Body of pancreas (tissue), 4 donors: ENCODE data around the gene NACC2. TPM values are rescaled to one million over a fixed set of nuclear protein-coding genes. Genes with fewer than 3 reads are reported as not detected.
"Not testable (repeated sequence)": the region's sequence is repeated elsewhere in the genome, so short reads cannot be mapped to it uniquely, and the experiment has no call there.

Experiments used
- ATAC-seq: fragments of 150-250 bp; one replicate; pipeline ENCODE4 v1.9.1; 2016
- DNase-seq, 4 donors: peaks; one replicate each; pipeline ENCODE4 v3.0.0-alpha.2; 2019
- H3K27ac ChIP-seq, 4 donors: fragments of 200-600 bp; sonication (generic); 1 replicate in 3 of 4; 2 replicates in 1 of 4; pipeline versions ENCODE4 v1.5.1 to v1.6.1; 2016 to 2019; ENCODE audit warnings: mild to moderate bottlenecking in 1 of 4, mixed read lengths in 1 of 4, moderate library complexity in 1 of 4
- H3K27me3 ChIP-seq, 2 donors: fragments of 200-600 bp; sonication (generic); one replicate each; pipeline ENCODE4 v1.6.0; 2016; ENCODE audit warnings: mild to moderate bottlenecking in 1 of 2
- H3K36me3 ChIP-seq, 2 donors: fragments of 200-600 bp; sonication (generic); replicated peaks in 1 of 2; 2 replicates each; pipeline ENCODE4 v1.5.1; 2016; ENCODE audit warnings: low read depth in 2 of 2; ENCODE audit not compliant: insufficient read depth in 1 of 2
- H3K4me1 ChIP-seq: fragments of 200-600 bp; sonication (generic); one replicate; pipeline ENCODE4 v1.6.0; 2016
- H3K4me3 ChIP-seq, 2 donors: fragments of 200-600 bp; sonication (generic); 1 replicate in 1 of 2; 2 replicates in 1 of 2; pipeline ENCODE4 v1.5.1; 2016 to 2019
- H3K9me3 ChIP-seq, 3 donors: fragments of 200-600 bp; sonication (generic); 1 replicate in 2 of 3; 2 replicates in 1 of 3; pipeline ENCODE4 v1.5.1; 2016
- CTCF ChIP-seq, 7 experiments: fragments of 450-650 bp in 4 of 7; fragments of 200-600 bp in 3 of 7; sonication (generic) in 3 of 7; IDR thresholded peaks; one replicate each; pipeline ENCODE4 v1.5.1; 2016 to 2019; ENCODE audit warnings: antibody characterized with exemption in 7 of 7
- POLR2A ChIP-seq, 3 donors: fragments of 450-650 bp; IDR thresholded peaks; one replicate each; pipeline ENCODE4 v1.6.1; 2016; ENCODE audit warnings: antibody characterized with exemption in 3 of 3, mild to moderate bottlenecking in 2 of 3
- WGBS, 2 donors: methylation state at CpG; one replicate each; pipeline ENCODE4 v1.1.5; 2017; 5-methylcytosine and 5-hydroxymethylcytosine counted together
- intact Hi-C: fragments of 100-400 bp; cut with DNase I; formaldehyde crosslinking; loops from one replicate; pipeline ENCODE4 v1.15.1; 2023
- total RNA-seq, 2 donors: library from RNA; depleted of rRNA; stranded (reverse); fragments of >200 nt; gene quantifications; one replicate each; pipeline ENCODE4 v1.1.0, GENCODE V29; 2016

NACC2 gene
- total RNA-seq, 2 donors from 2014 or later, result 16.6 to 21.1 TPM

- H3K9me3 ChIP-seq, result no peaks in the 10 kb centered on the region
- H3K4me3 ChIP-seq, result no peak overlapping the region
- no peak overlapping the region for H3K27ac ChIP-seq
- WGBS, 2 donors, result 81 to 95% methylated on average over 3 to 15 of the region's 16 CpGs
- ATAC-seq, result no peak
- no peak for TF ChIP-seq CTCF (IDR thresholded peaks at IDR 0.05)
- TF ChIP-seq POLR2A (IDR thresholded peaks at IDR 0.05), result no peak
- no peaks in the 10 kb centered on the region for H3K36me3 ChIP-seq
- no peak for DNase-seq
- intact Hi-C loops, result no loop called here
- no peaks in the 10 kb centered on the region for H3K27me3 ChIP-seq
- H3K4me1 ChIP-seq, result peaks cover under 1% of the 10 kb centered on the region
These were observed 50.0 kb downstream of the NACC2 start for GRCh38 chr9:136044971-136045594.

GRCh38 chr9:136044207-136044970 lies 50.7 kb downstream of the NACC2 start:
- Histone ChIP-seq H3K27me3 (no peaks in the 10 kb centered on the region), H3K27ac (no peak overlapping the region), H3K4me3 (no peak overlapping the region), H3K4me1 (no peaks in the 10 kb centered on the region), H3K9me3 (no peaks in the 10 kb centered on the region), H3K36me3 (no peaks in the 10 kb centered on the region)
- TF ChIP-seq CTCF (IDR thresholded peaks at IDR 0.05), result no peak
- no peak for TF ChIP-seq POLR2A (IDR thresholded peaks at IDR 0.05)
- 94% methylated on average over 16 to 25 of the region's 25 CpGs for WGBS, 2 donors
- intact Hi-C loops, result no loop called here
- ATAC-seq, result no peak
- DNase-seq, result no peak

GRCh38 chr9:136043441-136043991 lies 51.6 kb downstream of the NACC2 start:
- intact Hi-C loops, result no loop called here
- ATAC-seq (no peak), DNase-seq (no peak)
- Histone ChIP-seq H3K27ac (no peak overlapping the region), H3K4me3 (no peak overlapping the region), H3K27me3 (no peaks in the 10 kb centered on the region), H3K4me1 (no peaks in the 10 kb centered on the region), H3K9me3 (no peaks in the 10 kb centered on the region), H3K36me3 (no peaks in the 10 kb centered on the region)
- TF ChIP-seq CTCF (IDR thresholded peaks at IDR 0.05) (no peak), POLR2A (IDR thresholded peaks at IDR 0.05) (no peak)
- 80 to 95% methylated on average over 18 of the region's 18 CpGs for WGBS, 2 donors

- H3K36me3 ChIP-seq, result no peaks in the 10 kb centered on the region
These were observed 52.5 kb downstream of the NACC2 start for GRCh38 chr9:136042541-136042940.

GRCh38 chr9:136040848-136041247 lies 54.2 kb downstream of the NACC2 start:
- DNase-seq, ATAC-seq, H3K4me3 ChIP-seq, H3K27me3 ChIP-seq, H3K4me1 ChIP-seq, H3K9me3 ChIP-seq, H3K36me3 ChIP-seq, intact Hi-C loops, H3K27ac ChIP-seq: not testable (repeated sequence)
- WGBS, 2 donors, result 100% methylated on average over 2 of the region's 2 CpGs

More at GRCh38 chr9:136042541-136042940, 52.5 kb downstream of the NACC2 start:
- no peaks in the 10 kb centered on the region for H3K9me3 ChIP-seq
- no peak for DNase-seq
- no peaks in the 10 kb centered on the region for H3K27me3 ChIP-seq
- intact Hi-C loops, result no loop called here
- WGBS, 2 donors, result 27% methylated on average over 1 of the region's 1 CpG; no CpG with 5 or more reads in 1 of the 2 donors
- H3K27ac ChIP-seq, result no peak overlapping the region
- no peak for ATAC-seq
- H3K4me3 ChIP-seq, result no peak overlapping the region
- no peaks in the 10 kb centered on the region for H3K4me1 ChIP-seq
- TF ChIP-seq POLR2A (IDR thresholded peaks at IDR 0.05), result no peak
